GM19238 (cell line): Measurements from ENCODE around the gene MCF2L2.

ENCODE experiments used
- DNase-seq: peaks from one replicate; pipeline ENCODE4 v3.0.0; 2011; ENCODE audit warnings: low spot score; ENCODE audit not compliant: insufficient read length

Gene MCF2L2

GRCh38 chr3:183267140-183267539 is 161.3 kb downstream of the MCF2L2 start:
- DNase-seq = no peak

- DNase-seq = no peak
Observed at GRCh38 chr3:183266454-183266853, 162.0 kb downstream of the MCF2L2 start.

- no peak for DNase-seq
Observed at GRCh38 chr3:183265834-183266417, 162.5 kb downstream of the MCF2L2 start.

GRCh38 chr3:183265157-183265642 is 163.2 kb downstream of the MCF2L2 start:
- no peak for DNase-seq

GRCh38 chr3:183264268-183264667 is 164.2 kb downstream of the MCF2L2 start:
- no peak for DNase-seq

- no peak for DNase-seq
Observed at GRCh38 chr3:183262875-183263378, 165.5 kb downstream of the MCF2L2 start.

- no peak for DNase-seq
Observed at GRCh38 chr3:183261151-183261724, 167.2 kb downstream of the MCF2L2 start.

GRCh38 chr3:183260167-183260904 is 168.1 kb downstream of the MCF2L2 start:
- no peak for DNase-seq

GRCh38 chr3:183259621-183260020 is 168.8 kb downstream of the MCF2L2 start:
- no peak for DNase-seq

GRCh38 chr3:183259087-183259486 is 169.3 kb downstream of the MCF2L2 start:
- no peak for DNase-seq

GRCh38 chr3:183255348-183255730 is 173.1 kb downstream of the MCF2L2 start:
- DNase-seq = no peak

GRCh38 chr3:183254487-183255347 is 173.7 kb downstream of the MCF2L2 start:
- no peak for DNase-seq

- no peak for DNase-seq
Observed at GRCh38 chr3:183253528-183254486, 174.6 kb downstream of the MCF2L2 start.

GRCh38 chr3:183252973-183253527 is 175.4 kb downstream of the MCF2L2 start, which contains the start of gene B3GNT5:
Gene B3GNT5, plus strand, starts transcription at chr3:183253253. Its CDS starts 16,546 bp downstream, at chr3:183269799.
- no peak for DNase-seq

- no peak for DNase-seq
Observed at GRCh38 chr3:183252118-183252782, 176.2 kb downstream of the MCF2L2 start.

- no peak for DNase-seq
Observed at GRCh38 chr3:183249006-183249718, 179.3 kb downstream of the MCF2L2 start.

- DNase-seq = no peak
Observed at GRCh38 chr3:183247011-183247589, 181.3 kb downstream of the MCF2L2 start.

GRCh38 chr3:183244981-183245476 is 183.4 kb downstream of the MCF2L2 start:
- DNase-seq = no peak
